Activated CD4-positive, alpha-beta memory T cell treated with anti-CD3 and anti-CD28 coated beads for 36 hours (primary cell): ENCODE results near the gene SPINDOC. TPM values are rescaled to one million over a fixed set of nuclear protein-coding genes. Genes with fewer than 3 reads are reported as not detected.

ENCODE experiments used
- CTCF ChIA-PET: fragments of 350-600 bp; sonication (Branson Sonifier 250); formaldehyde crosslinking; loops from one replicate; lab custom pipeline; 2021; ENCODE audit warnings: antibody characterized with exemption, inconsistent platforms; lab: Charles Lee
- POLR2A ChIA-PET: fragments of 350-600 bp; sonication (Branson Sonifier 250); formaldehyde crosslinking; loops from one replicate; lab custom pipeline; 2021; ENCODE audit warnings: antibody characterized with exemption; lab: Charles Lee
- DNase-seq: peaks from one replicate; pipeline ENCODE4 v3.0.0-alpha.2; 2020
- H3K27ac Mint-ChIP-seq: one replicate; pipeline ENCODE4 v1.8.0; 2021; ENCODE audit warnings: mixed read lengths
- H3K27me3 Mint-ChIP-seq: one replicate; pipeline ENCODE4 v1.8.0; 2021; ENCODE audit warnings: mixed read lengths
- H3K36me3 Mint-ChIP-seq: one replicate; pipeline ENCODE4 v1.8.0; 2021; ENCODE audit warnings: mixed read lengths
- H3K4me1 Mint-ChIP-seq: one replicate; pipeline ENCODE4 v1.8.0; 2021; ENCODE audit warnings: low read depth, mixed read lengths
- H3K4me3 Mint-ChIP-seq: one replicate; pipeline ENCODE4 v1.8.0; 2021; ENCODE audit warnings: mild to moderate bottlenecking, mixed read lengths
- H3K9me3 Mint-ChIP-seq: one replicate; pipeline ENCODE4 v1.8.0; 2021; ENCODE audit warnings: mixed read lengths
- intact Hi-C: fragments of 100-400 bp; cut with micrococcal nuclease; formaldehyde crosslinking; loops from one replicate; pipeline ENCODE4 v1.15.1; 2023
- total RNA-seq, 2 experiments: library from RNA; stranded (reverse); gene quantifications; one replicate each; pipeline ENCODE4 v1.2.3, GENCODE V29; 2021

SPINDOC gene
- total RNA-seq, 2 experiments from 2014 or later, result 27.9 to 29.3 TPM

- no peak for DNase-seq
- CTCF ChIA-PET, result interaction anchor here (0.6 to 5.8 kb wide), 39 partner anchors 18 to 358 kb away, joined by 3 to 197 read pairs (median 5); partner anchors contain the start of genes COX8A, NAA40, RCOR2 and ZFTA
These were observed 24.5 kb downstream of the SPINDOC start for GRCh38 chr11:63837739-63838138.

GRCh38 chr11:63838150-63838677 lies 25.0 kb downstream of the SPINDOC start:
- H3K27me3 Mint-ChIP-seq, result no peaks in the 10 kb centered on the region
- peak overlapping the region; percentile 77 for H3K4me3 Mint-ChIP-seq
- DNase-seq, result no peak
- intact Hi-C loops, result loop anchor here (1.0 to 5.0 kb wide), 4 partner anchors 50 to 156 kb away; partner anchors contain the start of genes COX8A, NAA40 and RTN3
- H3K4me1 Mint-ChIP-seq, result peaks cover 40% of the 10 kb centered on the region
- H3K36me3 Mint-ChIP-seq, result peaks cover 6% of the 10 kb centered on the region
- ChIA-PET CTCF (interaction anchor here (0.6 to 5.8 kb wide), 36 partner anchors 10 to 403 kb away, joined by 3 to 197 read pairs (median 5); partner anchors contain the start of genes COX8A, NAA40, RCOR2 and ZFTA), POLR2A (interaction anchor here (0.7 to 1.4 kb wide), 4 partner anchors 50 to 136 kb away, joined by 3 to 4 read pairs (median 4); partner anchors contain the start of genes COX8A and NAA40)
- H3K9me3 Mint-ChIP-seq, result no peaks in the 10 kb centered on the region
- peak overlapping the region; percentile 77 for H3K27ac Mint-ChIP-seq

More at GRCh38 chr11:63837739-63838138, 24.5 kb downstream of the SPINDOC start:
- H3K9me3 Mint-ChIP-seq, result no peaks in the 10 kb centered on the region
- H3K4me1 Mint-ChIP-seq, result peaks cover 35% of the 10 kb centered on the region
- peak overlapping the region; percentile 77 for H3K27ac Mint-ChIP-seq
- POLR2A ChIA-PET, result interaction anchor here (0.6 to 1.4 kb wide), 4 partner anchors 31 to 137 kb away, joined by 3 to 4 read pairs (median 4); partner anchors contain the start of gene COX8A
- peaks cover 2% of the 10 kb centered on the region for H3K36me3 Mint-ChIP-seq
- intact Hi-C loops, result loop anchor here (1.0 to 5.0 kb wide), 9 partner anchors 51 to 311 kb away; partner anchors contain the start of genes COX8A, NAA40 and RTN3
- no peaks in the 10 kb centered on the region for H3K27me3 Mint-ChIP-seq
- H3K4me3 Mint-ChIP-seq, result peak overlapping the region; percentile 77

- H3K36me3 Mint-ChIP-seq, result peaks cover 10% of the 10 kb centered on the region
- H3K27me3 Mint-ChIP-seq, result no peaks in the 10 kb centered on the region
- intact Hi-C loops, result loop anchor here (1.0 to 5.0 kb wide), 4 partner anchors 49 to 157 kb away; partner anchors contain the start of genes COX8A, NAA40 and RTN3
- H3K9me3 Mint-ChIP-seq, result no peaks in the 10 kb centered on the region
- POLR2A ChIA-PET, result interaction anchor here (0.7 to 1.4 kb wide), 5 partner anchors 23 to 135 kb away, joined by 3 to 4 read pairs (median 3); partner anchors contain the start of genes COX8A and NAA40
- peak within 1 kb of the TSS; percentile 89 for H3K4me3 Mint-ChIP-seq
- peak within 1 kb of the TSS; percentile 81 for H3K27ac Mint-ChIP-seq
- peak; percentile 100 for DNase-seq
- H3K4me1 Mint-ChIP-seq, result peaks cover 45% of the 10 kb centered on the region
- CTCF ChIA-PET, result interaction anchor here (0.6 to 5.8 kb wide), 23 partner anchors 9 to 403 kb away, joined by 3 to 197 read pairs (median 5); partner anchors contain the start of genes COX8A, NAA40, RCOR2 and ZFTA
These were observed 25.6 kb downstream of the SPINDOC start, which contains the start of gene MARK2 for GRCh38 chr11:63838678-63839507. Gene MARK2, plus strand, starts transcription at chr11:63839110. Its CDS starts 397 bp downstream, at chr11:63839507.

- POLR2A ChIA-PET, result interaction anchor here (1.2 kb wide), 1 partner anchor 22 kb away, joined by 3 read pairs; no protein-coding TSS in a partner anchor
- Mint-ChIP-seq H3K27me3 (no peaks in the 10 kb centered on the region), H3K4me3 (peak overlapping the region; percentile 89), H3K27ac (peak overlapping the region; percentile 81), H3K4me1 (peaks cover 50% of the 10 kb centered on the region), H3K36me3 (peaks cover 10% of the 10 kb centered on the region), H3K9me3 (no peaks in the 10 kb centered on the region)
- CTCF ChIA-PET, result interaction anchor here (0.9 to 5.8 kb wide), 5 partner anchors 8 to 108 kb away, joined by 4 to 197 read pairs (median 26); no protein-coding TSS in a partner anchor
- DNase-seq, result peak; percentile 50
- intact Hi-C loops, result loop anchor here (1.0 to 5.0 kb wide), 3 partner anchors 27 to 157 kb away; partner anchors contain the start of gene RTN3
These were observed 26.5 kb downstream of the SPINDOC start for GRCh38 chr11:63839508-63840355.

GRCh38 chr11:63840356-63841060 lies 27.3 kb downstream of the SPINDOC start:
- peaks cover 10% of the 10 kb centered on the region for H3K36me3 Mint-ChIP-seq

GRCh38 chr11:63841554-63841953 lies 28.3 kb downstream of the SPINDOC start:
- POLR2A ChIA-PET, result no interaction called here
- peaks cover 63% of the 10 kb centered on the region for H3K4me1 Mint-ChIP-seq
- CTCF ChIA-PET, result interaction anchor here (1.8 kb wide), 1 partner anchor 46 kb away, joined by 5 read pairs; no protein-coding TSS in a partner anchor
- DNase-seq, result no peak
- H3K36me3 Mint-ChIP-seq, result peaks cover 12% of the 10 kb centered on the region
- peak overlapping the region; percentile 89 for H3K4me3 Mint-ChIP-seq
- intact Hi-C loops, result loop anchor here (1.0 kb wide), 1 partner anchor 10 kb away; no protein-coding TSS in a partner anchor
- no peak overlapping the region for H3K27ac Mint-ChIP-seq
- no peaks in the 10 kb centered on the region for H3K27me3 Mint-ChIP-seq
- H3K9me3 Mint-ChIP-seq, result no peaks in the 10 kb centered on the region

More at GRCh38 chr11:63840356-63841060, 27.3 kb downstream of the SPINDOC start:
- peak; percentile 15 for DNase-seq
- ChIA-PET CTCF (interaction anchor here (0.9 to 5.8 kb wide), 4 partner anchors 27 to 107 kb away, joined by 5 to 197 read pairs (median 35); no protein-coding TSS in a partner anchor), POLR2A (interaction anchor here (1.2 kb wide), 1 partner anchor 21 kb away, joined by 3 read pairs; no protein-coding TSS in a partner anchor)
- Mint-ChIP-seq H3K4me3 (peak overlapping the region; percentile 89), H3K27me3 (no peaks in the 10 kb centered on the region), H3K27ac (peak overlapping the region; percentile 81), H3K4me1 (peaks cover 58% of the 10 kb centered on the region), H3K9me3 (no peaks in the 10 kb centered on the region)
- intact Hi-C loops, result loop anchor here (1.0 kb wide), 3 partner anchors 11 to 30 kb away; no protein-coding TSS in a partner anchor

- no peaks in the 10 kb centered on the region for H3K9me3 Mint-ChIP-seq
- no peak for DNase-seq
- H3K27me3 Mint-ChIP-seq, result no peaks in the 10 kb centered on the region
- POLR2A ChIA-PET, result interaction anchor here (0.6 kb wide), 2 partner anchors 45 to 209 kb away, joined by 3 to 4 read pairs; no protein-coding TSS in a partner anchor
- peaks cover 12% of the 10 kb centered on the region for H3K36me3 Mint-ChIP-seq
- CTCF ChIA-PET, result interaction anchor here (0.9 to 1.5 kb wide), 2 partner anchors 8 to 79 kb away, joined by 3 read pairs; no protein-coding TSS in a partner anchor
- H3K27ac Mint-ChIP-seq, result no peak overlapping the region
- peaks cover 65% of the 10 kb centered on the region for H3K4me1 Mint-ChIP-seq
- intact Hi-C loops, result no loop called here
- H3K4me3 Mint-ChIP-seq, result no peak overlapping the region
These were observed 29.8 kb downstream of the SPINDOC start for GRCh38 chr11:63843041-63843440.

GRCh38 chr11:63844836-63845235 lies 31.6 kb downstream of the SPINDOC start:
- Mint-ChIP-seq H3K27ac (no peak overlapping the region), H3K4me1 (peaks cover 73% of the 10 kb centered on the region), H3K9me3 (no peaks in the 10 kb centered on the region), H3K27me3 (no peaks in the 10 kb centered on the region), H3K36me3 (peaks cover 14% of the 10 kb centered on the region), H3K4me3 (no peak overlapping the region)
- ChIA-PET POLR2A (no interaction called here), CTCF (interaction anchor here (1.0 to 1.5 kb wide), 3 partner anchors 10 to 303 kb away, joined by 3 read pairs; no protein-coding TSS in a partner anchor)
- intact Hi-C loops, result no loop called here
- no peak for DNase-seq

GRCh38 chr11:63845303-63845702 lies 32.0 kb downstream of the SPINDOC start:
- Mint-ChIP-seq H3K9me3 (no peaks in the 10 kb centered on the region), H3K36me3 (peaks cover 14% of the 10 kb centered on the region), H3K4me3 (no peak overlapping the region), H3K4me1 (peaks cover 76% of the 10 kb centered on the region), H3K27me3 (no peaks in the 10 kb centered on the region), H3K27ac (no peak overlapping the region)
- POLR2A ChIA-PET, result no interaction called here
- intact Hi-C loops, result no loop called here
- DNase-seq, result no peak
- CTCF ChIA-PET, result interaction anchor here (1.0 kb wide), 1 partner anchor 101 kb away, joined by 3 read pairs; no protein-coding TSS in a partner anchor

- intact Hi-C loops, result no loop called here
- Mint-ChIP-seq H3K27me3 (no peaks in the 10 kb centered on the region), H3K36me3 (peaks cover 14% of the 10 kb centered on the region), H3K4me1 (peaks cover 76% of the 10 kb centered on the region), H3K9me3 (no peaks in the 10 kb centered on the region), H3K27ac (no peak overlapping the region), H3K4me3 (no peak overlapping the region)
- DNase-seq, result no peak
- CTCF ChIA-PET, result no interaction called here
- POLR2A ChIA-PET, result no interaction called here
These were observed 32.7 kb downstream of the SPINDOC start for GRCh38 chr11:63845911-63846310.
